Fibroblast of upper back skin (primary cell): ENCODE data around the gene MT1B.
"Not testable (repeated sequence)": the region's sequence is repeated elsewhere in the genome, so short reads cannot be mapped to it uniquely, and the experiment has no call there.

Experiments
- DNase-seq: peaks from one replicate; pipeline ENCODE4 v3.0.0-alpha.2; 2013

MT1B gene

GRCh38 chr16:56669005-56669839, 17.5 kb downstream of the MT1B start, which contains the start of gene MT1H:
MT1H (plus strand) TSS chr16:56669814; CDS start chr16:56669885, 71 bp downstream.
- DNase-seq: no peak

GRCh38 chr16:56669840-56670619, 18.3 kb downstream of the MT1B start:
- DNase-seq: no peak

- DNase-seq: no peak
Measured at GRCh38 chr16:56670620-56670934, 18.9 kb downstream of the MT1B start.

GRCh38 chr16:56671691-56672090, 20.0 kb downstream of the MT1B start:
- DNase-seq: not testable (repeated sequence)

GRCh38 chr16:56672171-56672570, 20.5 kb downstream of the MT1B start:
- not testable (repeated sequence) for DNase-seq

- DNase-seq: no peak
Measured at GRCh38 chr16:56672761-56673536, 21.3 kb downstream of the MT1B start.

GRCh38 chr16:56673921-56674320, 22.2 kb downstream of the MT1B start:
- peak; percentile 43 for DNase-seq

GRCh38 chr16:56674570-56674969, 22.9 kb downstream of the MT1B start:
- peak; percentile 66 for DNase-seq

GRCh38 chr16:56675685-56676210, 24.1 kb downstream of the MT1B start:
- DNase-seq: no peak

- DNase-seq: no peak
Measured at GRCh38 chr16:56677474-56677873, 25.8 kb downstream of the MT1B start.

GRCh38 chr16:56679078-56679730, 27.5 kb downstream of the MT1B start:
- no peak for DNase-seq

- no peak for DNase-seq
Measured at GRCh38 chr16:56679818-56680217, 28.1 kb downstream of the MT1B start.

- DNase-seq: peak; percentile 90
Measured at GRCh38 chr16:56681939-56682702, 30.4 kb downstream of the MT1B start, which contains the start of gene MT1X. MT1X (plus strand) TSS chr16:56682470; CDS start chr16:56682541, 71 bp downstream.

- DNase-seq: no peak
Measured at GRCh38 chr16:56682703-56683397, 31.2 kb downstream of the MT1B start.

GRCh38 chr16:56683424-56684172, 31.9 kb downstream of the MT1B start:
- DNase-seq: no peak

- no peak for DNase-seq
Measured at GRCh38 chr16:56684256-56684925, 32.7 kb downstream of the MT1B start.

- no peak for DNase-seq
Measured at GRCh38 chr16:56684926-56685590, 33.4 kb downstream of the MT1B start.

GRCh38 chr16:56686758-56687157, 35.1 kb downstream of the MT1B start:
- DNase-seq: no peak

- no peak for DNase-seq
Measured at GRCh38 chr16:56688762-56689161, 37.1 kb downstream of the MT1B start.
